Prostate gland (tissue), 1 donor: ENCODE data around the gene ACTG2.

ENCODE experiments used
- POLR2A ChIP-seq: fragments of 450-650 bp; IDR thresholded peaks from one replicate; pipeline ENCODE4 v1.6.1; 2016; ENCODE audit warnings: antibody characterized with exemption, mild to moderate bottlenecking
- POLR2AphosphoS5 ChIP-seq: sonication (generic); formaldehyde crosslinking; IDR thresholded peaks from one replicate; pipeline ENCODE4 v1.6.1; 2017; ENCODE audit warnings: antibody characterized with exemption

GRCh38 chr2:73886357-73886756, 6.5 kb upstream of the ACTG2 start:
- TF ChIP-seq POLR2A (no peak), POLR2AphosphoS5 (no peak)
